ENCODE data around the gene TANK.
"Not testable (repeated sequence)": the region's sequence is repeated elsewhere in the genome, so short reads cannot be mapped to it uniquely, and the experiment has no call there.

TANK gene

DNA sequence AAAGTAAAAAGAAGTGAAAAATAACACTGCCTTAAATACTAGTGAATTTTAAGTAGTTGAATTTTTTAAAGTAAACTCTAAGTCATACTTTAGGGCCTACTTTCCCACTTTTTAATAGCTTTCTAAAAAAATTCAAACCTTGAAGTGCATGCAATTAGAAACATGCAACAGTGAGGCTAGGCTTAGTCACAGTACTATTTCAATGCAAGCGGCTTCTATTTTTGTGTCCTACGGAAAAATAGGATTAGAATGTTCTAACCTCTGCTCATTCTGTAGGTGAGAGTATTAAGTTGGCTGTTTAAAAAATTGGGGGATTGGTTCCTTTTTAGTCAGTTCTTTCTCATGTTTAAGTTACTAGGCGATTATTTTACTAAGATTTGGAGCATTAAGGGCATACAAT lies 108.9 kb downstream of the TANK start:
- DNase-seq (ENCODE audit: low read depth, low spot score): no peak

DNA sequence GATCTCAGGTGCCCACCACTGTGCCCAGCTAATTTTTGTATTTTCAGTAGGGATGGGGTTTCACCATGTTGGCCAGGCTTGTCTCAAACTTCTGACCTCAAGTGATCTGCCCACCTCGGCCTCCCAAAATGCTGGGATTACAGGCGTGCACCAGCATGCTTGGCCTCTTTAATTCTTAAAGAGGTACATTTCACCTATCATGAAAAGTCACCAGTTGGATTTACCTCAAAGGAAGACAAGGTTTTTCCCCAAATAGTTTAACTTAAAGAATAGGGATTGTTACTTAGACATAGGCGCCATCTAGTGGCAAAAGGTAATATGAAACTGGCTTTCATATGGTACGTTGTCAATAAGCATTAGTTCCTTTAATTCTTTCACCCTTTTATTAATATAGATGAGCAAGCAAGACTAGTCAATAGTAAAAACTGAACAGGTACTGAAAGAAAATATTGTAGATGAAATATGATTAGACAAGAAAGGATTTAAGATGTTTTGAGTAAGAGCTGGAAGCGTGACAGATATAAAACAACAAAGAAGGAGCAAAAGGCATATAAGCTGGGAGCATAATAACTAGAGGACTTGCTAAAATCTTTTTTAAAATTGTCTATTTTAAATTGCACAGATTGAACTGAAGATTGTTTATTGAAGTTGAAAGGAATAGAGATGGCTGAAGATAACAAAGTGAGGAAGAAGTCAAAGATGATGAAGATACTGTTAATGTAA lies 113.0 kb downstream of the TANK start:
- DNase-seq (ENCODE audit: low read depth, low spot score): no peak

DNA sequence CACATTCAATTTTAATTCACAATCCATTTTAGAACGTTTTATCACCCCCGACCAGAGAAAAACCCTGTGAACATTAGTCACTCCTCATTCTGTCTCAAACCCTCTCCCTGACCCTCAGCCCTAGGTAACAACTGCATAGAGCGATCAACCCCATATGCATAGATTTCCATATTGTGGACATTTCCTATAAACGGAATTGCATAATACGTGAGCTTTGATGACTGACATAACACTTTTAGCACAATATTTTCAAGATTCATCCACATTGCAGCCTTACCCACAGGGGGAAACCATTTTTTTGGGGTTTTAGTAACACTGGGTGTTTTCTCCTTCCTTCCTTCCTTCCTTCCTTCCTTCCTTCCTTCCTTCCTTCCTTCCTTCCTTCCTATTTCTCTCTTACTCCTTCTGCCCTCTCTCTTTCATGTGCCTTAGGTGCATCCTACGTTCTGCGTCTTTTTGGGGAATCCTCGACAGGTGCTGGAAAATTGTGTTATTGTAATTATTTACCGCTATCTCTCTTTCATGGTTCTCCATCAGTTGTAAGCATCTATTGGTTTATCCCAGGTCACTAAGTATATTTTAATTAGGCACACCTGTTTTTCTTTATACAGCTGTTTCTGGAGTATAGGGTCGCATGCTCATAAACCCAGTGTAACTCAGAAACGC lies 118.5 kb downstream of the TANK start:
- not testable (repeated sequence) for DNase-seq (ENCODE audit: low read depth, low spot score)

DNA sequence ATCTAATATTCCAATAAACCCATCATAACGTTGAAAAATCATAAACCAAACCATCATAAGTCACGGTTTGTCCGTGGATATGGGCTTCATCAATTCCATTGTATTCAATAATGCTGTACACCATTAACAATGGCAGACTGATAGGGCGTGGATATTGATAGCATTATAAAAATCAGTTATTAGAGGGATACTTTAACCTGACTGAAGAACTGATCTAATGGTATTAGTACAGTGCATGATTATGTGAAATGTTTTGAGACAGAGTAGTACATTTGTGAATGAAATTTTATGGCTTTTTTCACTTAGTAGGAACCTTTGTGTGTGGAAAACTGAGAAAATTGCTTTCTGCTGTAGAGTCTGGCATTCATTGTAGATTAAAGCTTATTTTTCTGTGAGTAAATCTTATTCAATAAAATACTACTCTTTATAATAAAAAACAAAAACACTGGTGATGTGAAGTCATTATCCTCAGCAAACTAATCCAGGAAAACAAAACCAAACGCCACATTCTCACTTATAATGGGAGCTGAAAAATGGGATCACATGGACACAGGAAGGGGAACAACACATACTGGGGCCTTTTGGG lies 119.1 kb downstream of the TANK start:
- DNase-seq (ENCODE audit: low read depth, low spot score): not testable (repeated sequence)

DNA sequence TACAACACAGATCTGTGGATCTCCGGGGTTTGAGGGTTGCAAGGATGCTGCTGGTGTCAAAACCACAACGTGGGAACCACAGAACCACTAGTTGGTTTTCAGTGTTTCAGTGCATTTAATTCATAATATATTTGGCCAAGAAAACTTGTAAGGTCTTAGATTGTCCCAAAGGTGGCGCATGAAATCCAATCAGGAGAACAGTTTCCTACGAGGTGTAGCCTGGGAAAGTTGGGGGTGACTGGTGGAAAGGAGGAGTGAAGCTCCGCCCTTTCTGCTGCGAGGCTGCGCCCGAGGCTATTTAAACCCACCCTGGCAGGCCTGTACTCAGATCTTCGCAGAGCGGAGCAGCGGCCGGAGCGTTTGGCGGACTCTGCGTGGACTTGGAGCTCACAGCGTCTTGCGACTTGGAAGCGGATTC lies 120.7 kb downstream of the TANK start:
- DNase-seq (ENCODE audit: low read depth, low spot score): peak; percentile 41

DNA sequence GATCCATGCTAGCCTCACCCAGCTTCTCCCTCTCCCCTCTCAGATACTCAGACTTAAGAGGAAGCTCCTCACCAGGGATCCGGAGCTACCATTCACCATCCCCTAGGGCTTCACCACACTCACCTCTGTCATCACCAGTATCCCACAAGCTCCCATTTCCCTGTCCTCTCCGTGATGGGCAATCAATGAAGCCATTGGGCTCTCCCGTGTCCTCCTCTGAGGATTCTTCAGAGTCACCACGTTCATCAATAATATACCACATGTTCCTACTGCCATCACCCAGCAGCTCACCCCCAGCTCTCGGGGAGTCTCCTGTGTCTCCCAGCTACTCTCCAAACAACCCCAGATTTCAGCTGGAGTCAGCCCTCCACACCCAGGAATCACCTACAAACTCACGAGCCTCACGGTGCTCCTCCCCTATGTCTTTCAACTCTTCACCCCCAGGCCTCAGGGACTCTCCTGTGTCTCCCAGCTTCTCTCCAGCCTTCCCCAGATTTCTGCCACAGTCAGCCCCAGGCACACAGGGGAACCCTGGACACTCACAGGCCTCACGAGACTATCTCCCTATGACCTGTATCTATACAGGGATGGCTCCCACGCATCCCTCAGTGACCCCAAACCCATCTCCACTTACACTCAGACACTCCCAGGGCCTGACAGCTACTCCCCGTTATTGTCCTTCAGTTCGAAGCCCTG lies 121.5 kb downstream of the TANK start:
- DNase-seq (ENCODE audit: low read depth, low spot score): peak; percentile 14

DNA sequence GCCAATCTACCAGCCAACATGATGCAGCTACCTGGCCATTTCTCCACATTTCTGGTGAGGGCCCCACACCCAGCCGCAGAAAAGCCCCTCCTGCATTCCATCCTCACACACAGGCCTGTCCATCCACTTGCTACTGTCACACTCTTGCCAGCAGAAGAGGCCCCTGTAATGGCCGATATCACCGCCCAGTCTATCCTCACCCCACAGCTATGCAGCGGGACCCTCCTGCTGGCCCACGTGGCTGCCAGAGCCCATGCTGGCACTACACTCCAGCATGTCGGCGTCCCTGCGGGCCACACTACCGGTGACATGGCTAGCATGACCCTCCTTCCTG lies 122.0 kb downstream of the TANK start:
- DNase-seq (ENCODE audit: low read depth, low spot score): not testable (repeated sequence)

DNA sequence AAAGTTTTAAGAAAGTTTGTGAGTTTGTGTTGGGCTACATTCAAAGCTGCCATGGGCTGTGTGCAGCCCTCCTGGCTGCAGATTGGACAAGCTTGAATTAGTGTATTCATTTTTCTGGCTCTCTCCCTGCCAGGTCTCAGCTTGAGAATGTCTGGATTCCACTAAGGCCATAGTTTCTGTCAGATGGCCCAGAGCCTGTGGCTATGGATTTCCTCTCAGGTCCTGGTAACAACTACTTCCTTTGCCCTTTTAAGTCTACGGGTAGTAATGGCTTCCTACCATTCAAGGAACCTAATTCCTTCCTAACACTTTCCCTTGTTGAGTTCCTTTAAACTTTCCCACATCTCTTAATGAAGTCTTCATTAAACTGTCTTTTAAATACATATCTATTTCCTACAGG lies 123.7 kb downstream of the TANK start:
- no peak for DNase-seq (ENCODE audit: low read depth, low spot score)

All from activated naive CD8-positive, alpha-beta T cell treated with anti-CD3 and anti-CD28 coated beads, Interleukin-2, amount 50 U/mL, for 16 hours (primary cell).